Stimulated activated naive B cell treated with anti-CD40 and anti-IgM and Interleukin-4, amounts not matched to agents 10 μg/mL and 1 μg/mL and 100 μg/mL, for 72 hours (primary cell): ENCODE measurements around the gene METTL24.

Experiments
- ATAC-seq, 2 donors: fragments of 150-1000 bp; cut with Tn5 transposase; replicated peaks; 2 replicates each; pipeline ENCODE4 v1.10.0; 2021; ENCODE audit warnings: moderate library complexity in 1 of 2
- DNase-seq: peaks from one replicate; pipeline ENCODE4 v3.0.0; 2021
- H3K27ac Mint-ChIP-seq: one replicate; pipeline ENCODE4 v1.8.0; 2022; ENCODE audit warnings: mild to moderate bottlenecking, mixed read lengths
- H3K27me3 Mint-ChIP-seq, 2 donors: one replicate each; pipeline ENCODE4 v1.8.0; 2022; ENCODE audit warnings: mixed read lengths in 2 of 2
- H3K36me3 Mint-ChIP-seq, 2 donors: one replicate each; pipeline ENCODE4 v1.8.0; 2022; ENCODE audit warnings: mixed read lengths in 2 of 2, mild to moderate bottlenecking in 1 of 2
- H3K4me1 Mint-ChIP-seq, 2 donors: one replicate each; pipeline ENCODE4 v1.8.0; 2022; ENCODE audit warnings: mixed read lengths in 2 of 2, mild to moderate bottlenecking in 1 of 2
- H3K4me3 Mint-ChIP-seq, 2 donors: one replicate each; pipeline ENCODE4 v1.8.0; 2022; ENCODE audit warnings: mild to moderate bottlenecking in 2 of 2, mixed read lengths in 2 of 2, moderate library complexity in 1 of 2
- H3K9me3 Mint-ChIP-seq, 2 donors: one replicate each; pipeline ENCODE4 v1.8.0; 2022; ENCODE audit warnings: mixed read lengths in 2 of 2, mild to moderate bottlenecking in 1 of 2

Gene METTL24, protein sequence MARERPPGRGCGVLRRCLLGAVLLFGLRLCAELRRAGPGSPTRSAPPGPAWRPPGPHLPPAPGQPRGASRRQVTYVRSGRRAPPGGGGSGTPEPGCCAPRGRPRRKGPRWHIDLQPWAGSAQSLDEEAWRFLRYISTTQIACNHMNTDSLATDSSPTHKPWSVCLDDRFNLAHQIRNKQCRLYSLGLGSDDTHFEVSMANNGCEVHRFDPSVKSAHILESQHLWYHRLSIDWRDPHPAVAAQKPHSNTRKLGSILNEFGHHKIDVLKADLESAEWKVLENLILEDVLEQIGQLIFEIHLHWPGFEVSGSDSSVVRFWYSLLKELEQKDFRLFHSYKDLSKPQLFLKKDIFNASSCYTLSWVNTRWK

DNA sequence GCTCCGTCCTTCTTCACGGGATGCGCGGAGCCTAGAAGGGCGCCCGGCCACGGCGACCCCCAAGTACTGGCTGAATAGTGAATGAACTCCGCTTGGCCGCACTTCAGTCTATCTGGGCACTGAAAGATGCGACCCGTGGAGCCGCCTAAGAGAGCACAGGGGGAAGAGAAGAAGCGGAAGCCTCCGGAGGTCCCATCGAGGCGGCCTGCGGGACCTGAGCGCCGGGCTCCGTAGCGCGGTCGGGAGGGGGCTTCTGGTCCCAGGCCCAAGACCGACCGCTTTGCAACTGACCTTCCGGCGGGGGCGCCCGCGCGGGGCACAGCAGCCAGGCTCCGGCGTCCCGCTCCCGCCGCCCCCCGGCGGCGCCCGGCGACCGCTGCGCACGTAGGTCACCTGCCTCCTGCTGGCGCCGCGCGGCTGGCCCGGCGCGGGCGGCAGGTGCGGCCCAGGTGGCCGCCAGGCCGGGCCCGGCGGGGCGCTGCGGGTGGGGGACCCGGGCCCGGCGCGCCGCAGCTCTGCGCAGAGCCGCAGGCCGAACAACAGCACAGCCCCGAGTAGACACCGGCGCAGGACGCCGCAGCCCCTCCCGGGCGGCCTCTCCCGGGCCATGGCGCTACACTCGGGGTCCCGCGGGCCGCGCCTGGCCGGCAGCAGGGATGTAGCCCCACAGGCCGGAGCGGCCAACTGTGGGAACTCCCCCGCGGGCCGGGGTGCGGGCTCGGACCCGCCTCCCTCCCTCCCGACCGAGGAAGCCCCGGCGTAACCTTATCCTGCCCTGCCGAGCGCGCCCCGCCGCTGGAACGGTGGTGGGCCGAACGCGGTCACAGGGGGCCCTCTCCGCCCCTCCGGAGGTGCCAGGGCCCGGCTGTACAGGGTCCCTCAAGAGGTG lies at the start of gene METTL24:
Gene METTL24 (minus strand): TSS at position 686 of the 889 bp plus-strand sequence. CDS start 77 bp downstream, at position 609.
- DNase-seq (peak; percentile 17), ATAC-seq (peak; percentile 82 to 85)
- Mint-ChIP-seq H3K9me3 (peaks cover 3 to 4% of the 10 kb centered on the region in 2 donors), H3K27me3 (peaks cover 39 to 42% of the 10 kb centered on the region in 2 donors), H3K4me1 (peaks cover 10 to 15% of the 10 kb centered on the region in 2 donors), H3K27ac (peak within 1 kb of the TSS; percentile 3), H3K4me3 (peak within 1 kb of the TSS; percentile 92 to 94), H3K36me3 (peaks cover 2 to 8% of the 10 kb centered on the region in 2 donors)

DNA sequence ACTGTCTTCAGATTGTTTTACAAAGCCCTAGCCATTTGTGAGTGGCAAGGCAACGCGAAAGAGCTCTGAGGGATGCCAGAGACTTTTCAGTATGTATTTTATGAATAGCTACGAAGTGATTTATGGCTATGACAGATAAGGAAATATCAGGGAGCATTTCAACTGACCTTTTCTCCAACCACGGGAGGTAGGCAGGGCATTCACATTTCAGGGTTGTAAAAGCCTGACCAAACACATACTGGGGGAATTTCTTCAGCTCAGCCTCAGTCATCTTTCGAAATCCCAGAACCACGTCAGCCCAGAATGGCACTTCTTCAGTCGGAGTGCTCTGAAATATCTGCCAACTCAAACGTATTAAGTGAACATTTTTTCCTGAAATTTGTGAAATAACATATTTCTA lies 46.5 kb upstream of the METTL24 start:
- Mint-ChIP-seq H3K4me1 (no peaks in the 10 kb centered on the region), H3K4me3 (no peak overlapping the region), H3K36me3 (no peaks in the 10 kb centered on the region), H3K27me3 (peaks cover 0 to 8% of the 10 kb centered on the region in 2 donors), H3K9me3 (no peaks in the 10 kb centered on the region), H3K27ac (no peak overlapping the region)
- DNase-seq (no peak), ATAC-seq (no peak)

DNA sequence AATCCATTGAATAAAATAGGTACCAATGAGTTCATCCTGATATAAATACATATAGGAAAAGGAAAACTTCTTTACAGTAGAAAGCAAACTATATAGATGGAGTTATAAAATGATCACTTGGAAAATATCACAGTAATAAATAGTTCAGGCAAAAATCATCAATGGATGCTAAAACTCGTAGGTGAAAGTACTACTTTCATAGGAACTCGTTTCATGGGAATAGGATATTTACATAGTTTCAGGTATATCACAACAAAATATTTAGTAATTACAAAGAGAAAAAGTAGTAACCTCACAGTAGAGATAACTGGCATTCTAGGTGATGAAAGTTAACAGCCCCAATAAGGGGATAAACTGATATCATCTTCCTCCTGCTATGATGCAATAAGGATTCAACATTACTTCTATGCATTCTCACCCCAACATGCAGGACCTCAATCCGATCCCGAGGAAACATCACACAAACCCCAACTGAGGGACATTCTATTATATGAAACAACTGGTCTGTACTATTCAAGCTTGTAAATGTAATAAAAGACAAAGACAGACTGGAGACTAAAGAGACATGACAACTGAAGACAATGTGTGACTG lies 43.5 kb upstream of the METTL24 start:
- Mint-ChIP-seq H3K27ac (no peak overlapping the region), H3K4me1 (no peaks in the 10 kb centered on the region), H3K9me3 (no peaks in the 10 kb centered on the region), H3K4me3 (no peak overlapping the region), H3K36me3 (no peaks in the 10 kb centered on the region), H3K27me3 (peaks cover 0 to 8% of the 10 kb centered on the region in 2 donors)
- ATAC-seq (no peak), DNase-seq (no peak)

DNA sequence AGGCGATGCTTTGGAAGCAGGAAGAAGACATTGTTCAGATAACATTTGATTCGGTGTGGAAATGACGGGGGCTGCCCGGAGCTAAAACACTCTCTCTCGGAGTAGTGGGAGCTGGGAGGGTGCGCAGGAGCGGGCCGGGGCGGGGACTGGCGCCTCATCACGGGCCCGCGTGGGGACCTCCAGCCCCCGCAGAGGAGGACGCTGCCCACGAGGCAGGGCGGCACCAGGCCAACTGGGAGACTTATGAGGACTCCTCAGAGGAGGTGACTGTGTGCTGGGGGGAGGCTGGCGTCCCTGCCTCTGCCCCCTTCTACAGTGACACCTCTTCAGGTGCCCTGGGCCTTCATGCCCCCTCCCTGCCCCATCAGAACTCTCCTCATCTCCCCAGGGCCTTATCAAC lies 42.1 kb upstream of the METTL24 start:
- Mint-ChIP-seq H3K4me3 (peak overlapping the region; percentile 56 to 78), H3K36me3 (no peaks in the 10 kb centered on the region), H3K27ac (no peak overlapping the region), H3K4me1 (no peaks in the 10 kb centered on the region), H3K27me3 (peaks cover 0 to 8% of the 10 kb centered on the region in 2 donors), H3K9me3 (no peaks in the 10 kb centered on the region)
- DNase-seq (no peak), ATAC-seq (no peak)

DNA sequence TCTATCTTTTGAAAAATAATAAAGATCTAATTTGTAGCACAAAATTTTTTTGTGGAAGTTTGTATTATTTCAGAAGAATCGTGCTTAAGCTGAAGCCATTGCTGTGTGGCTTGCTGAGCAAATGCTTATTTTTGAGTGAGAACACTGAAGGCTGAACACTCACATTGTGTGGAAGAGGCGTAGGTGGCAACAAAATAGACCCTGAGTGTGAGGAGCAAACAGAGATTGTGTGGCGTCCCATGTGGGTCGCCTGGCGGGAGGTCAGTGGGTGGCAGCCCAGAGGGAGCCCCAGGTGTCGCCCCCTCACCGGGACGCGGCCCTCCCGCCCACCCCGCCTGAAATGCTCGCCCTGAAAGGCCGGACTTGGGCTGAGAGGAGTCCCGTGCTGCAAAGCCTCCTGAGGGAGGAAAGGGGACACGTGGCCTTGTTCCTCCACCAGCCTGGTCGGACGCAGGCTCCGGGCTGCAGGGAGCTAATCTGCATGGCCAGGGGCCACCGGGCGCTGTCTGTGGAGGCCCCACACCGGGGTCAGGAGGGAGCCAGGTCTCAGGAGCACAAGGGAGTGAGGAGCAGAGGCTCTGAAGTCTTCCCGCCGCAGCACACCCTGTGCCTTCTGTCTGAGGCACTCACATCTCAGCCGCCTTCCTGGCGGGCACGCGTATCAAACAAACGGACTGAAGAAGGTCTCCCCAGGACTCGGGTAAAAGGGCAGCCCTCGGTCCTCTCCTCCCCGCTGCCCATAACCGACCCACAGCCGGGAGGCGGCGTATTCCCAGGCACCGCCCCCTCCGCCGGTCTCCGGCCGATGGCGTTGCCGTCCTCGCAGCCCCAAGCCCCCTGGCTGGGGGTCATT lies 41.3 kb upstream of the METTL24 start:
- Mint-ChIP-seq H3K4me3 (peak overlapping the region; percentile 56 to 78), H3K27me3 (peaks cover 0 to 8% of the 10 kb centered on the region in 2 donors), H3K27ac (no peak overlapping the region), H3K4me1 (no peaks in the 10 kb centered on the region), H3K36me3 (no peaks in the 10 kb centered on the region), H3K9me3 (no peaks in the 10 kb centered on the region)
- ATAC-seq (peak; percentile 36 to 44), DNase-seq (no peak)

DNA sequence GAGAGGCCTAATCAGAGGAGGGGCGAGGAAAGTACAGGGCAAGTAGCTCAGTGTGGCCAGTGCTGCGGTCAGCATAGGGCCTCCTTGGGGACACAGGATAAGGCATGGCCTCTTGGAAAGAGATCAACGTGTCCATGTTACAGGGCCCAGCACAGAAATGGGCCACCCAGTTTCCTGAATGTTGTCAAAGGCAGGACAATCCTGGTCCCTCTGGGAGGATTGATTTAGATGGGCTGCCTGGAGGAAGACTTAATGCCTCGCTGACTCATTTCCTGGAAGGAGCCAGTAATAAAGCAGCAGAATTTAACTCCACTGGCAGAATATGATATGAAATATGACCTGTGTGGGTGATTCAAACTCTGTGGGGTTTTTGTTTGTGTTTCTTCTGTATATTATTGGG lies 40.6 kb upstream of the METTL24 start:
- H3K27ac Mint-ChIP-seq: no peak overlapping the region
- no peaks in the 10 kb centered on the region for H3K4me1 Mint-ChIP-seq
- H3K27me3 Mint-ChIP-seq: peaks cover 0 to 8% of the 10 kb centered on the region in 2 donors
- H3K4me3 Mint-ChIP-seq: no peak overlapping the region
- no peaks in the 10 kb centered on the region for H3K9me3 Mint-ChIP-seq
- ATAC-seq (no peak), DNase-seq (no peak)
- H3K36me3 Mint-ChIP-seq: no peaks in the 10 kb centered on the region

DNA sequence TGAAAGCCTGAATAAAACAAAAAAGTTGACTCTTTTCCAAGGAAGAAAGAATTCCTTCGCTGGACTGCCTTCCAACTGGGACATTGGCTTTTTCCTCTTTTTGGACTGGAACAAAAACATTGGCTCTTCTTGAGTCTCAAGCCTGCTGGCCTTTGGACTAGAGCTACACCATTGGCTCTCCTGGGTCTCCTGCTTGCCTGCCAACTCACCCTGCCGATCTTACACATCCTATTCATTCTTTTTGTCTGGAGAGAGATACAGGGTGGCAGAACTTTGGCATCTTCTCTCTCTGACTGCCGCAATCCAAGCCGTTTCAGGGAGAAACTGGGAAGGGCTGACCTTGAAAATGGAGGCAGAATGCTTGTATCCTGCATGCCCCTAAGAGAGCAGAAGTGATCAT lies 37.1 kb upstream of the METTL24 start:
- no peak overlapping the region for H3K4me3 Mint-ChIP-seq
- H3K4me1 Mint-ChIP-seq: peaks cover 0 to 6% of the 10 kb centered on the region in 2 donors
- no peaks in the 10 kb centered on the region for H3K36me3 Mint-ChIP-seq
- no peaks in the 10 kb centered on the region for H3K27me3 Mint-ChIP-seq
- no peak overlapping the region for H3K27ac Mint-ChIP-seq
- H3K9me3 Mint-ChIP-seq: no peaks in the 10 kb centered on the region
- DNase-seq (no peak), ATAC-seq (no peak)

DNA sequence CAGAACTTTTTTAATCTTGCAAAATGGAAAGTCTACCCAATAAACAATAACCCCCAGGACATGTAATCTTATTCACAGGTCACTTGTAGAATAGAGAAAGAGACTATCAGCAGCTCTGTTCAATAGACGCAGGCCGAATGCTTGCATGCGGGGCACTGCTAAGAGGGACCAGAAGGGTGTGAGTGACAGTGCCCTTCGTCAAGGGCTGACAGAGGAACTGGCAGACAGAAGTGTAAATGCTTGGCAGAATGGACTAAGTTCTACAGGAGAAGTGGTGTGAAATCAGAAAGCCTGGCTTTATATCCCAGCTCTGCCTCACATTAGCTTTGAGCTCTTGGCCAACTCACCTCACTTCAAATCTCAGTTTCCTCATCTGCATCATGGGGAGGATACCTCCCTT lies 36.3 kb upstream of the METTL24 start:
- Mint-ChIP-seq H3K27me3 (no peaks in the 10 kb centered on the region), H3K36me3 (no peaks in the 10 kb centered on the region), H3K27ac (no peak overlapping the region), H3K4me1 (peaks cover 0 to 6% of the 10 kb centered on the region in 2 donors), H3K4me3 (no peak overlapping the region), H3K9me3 (no peaks in the 10 kb centered on the region)
- ATAC-seq (no peak), DNase-seq (no peak)

DNA sequence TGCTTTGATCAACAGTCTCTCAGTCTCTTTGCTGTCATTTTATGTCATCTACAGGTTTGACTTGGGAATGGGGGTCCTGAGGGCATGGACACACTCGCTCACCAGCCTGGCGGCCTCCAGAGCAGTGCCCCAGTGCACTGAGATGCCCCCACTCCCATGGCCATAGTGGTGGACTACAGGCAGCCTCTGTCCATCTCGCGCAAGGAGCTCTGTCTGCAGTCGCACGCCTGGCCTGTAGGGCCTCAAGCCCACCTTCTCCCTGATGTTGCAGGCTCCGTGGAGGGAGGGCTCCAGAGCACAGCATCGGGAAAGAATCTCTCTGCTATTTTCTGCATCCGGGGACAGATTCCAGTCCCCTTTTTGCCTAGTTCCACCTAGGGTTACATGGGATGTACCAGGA lies 34.6 kb upstream of the METTL24 start:
- no peak for DNase-seq
- H3K27me3 Mint-ChIP-seq: no peaks in the 10 kb centered on the region

DNA sequence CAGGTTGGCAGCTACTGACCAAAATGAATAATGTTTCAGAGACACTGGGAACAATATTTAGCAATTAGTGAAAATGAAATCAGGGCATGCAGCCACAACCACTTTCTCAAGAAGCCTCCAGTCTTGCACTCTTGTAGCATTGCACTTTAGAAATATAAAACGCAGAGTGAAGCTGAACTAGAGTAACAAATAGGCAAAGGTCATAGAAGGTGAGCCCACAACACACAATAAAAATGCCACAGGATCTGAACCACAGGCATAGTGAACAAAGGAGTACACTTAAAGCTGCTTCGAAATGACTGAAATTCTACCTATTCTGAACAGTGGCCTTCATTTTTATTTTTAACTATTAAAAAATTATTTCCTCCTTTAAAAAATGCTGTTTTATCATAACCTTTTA lies 32.3 kb upstream of the METTL24 start:
- Mint-ChIP-seq H3K4me1 (peaks cover 0 to 6% of the 10 kb centered on the region in 2 donors), H3K9me3 (no peaks in the 10 kb centered on the region), H3K27ac (no peak overlapping the region), H3K4me3 (no peak overlapping the region), H3K27me3 (no peaks in the 10 kb centered on the region), H3K36me3 (no peaks in the 10 kb centered on the region)
- ATAC-seq (peak in 1 of 2 donors; percentile 56), DNase-seq (no peak)

More for the DNA sequence above, 34.6 kb upstream of the METTL24 start:
- no peaks in the 10 kb centered on the region for H3K9me3 Mint-ChIP-seq
- H3K4me1 Mint-ChIP-seq: peaks cover 0 to 6% of the 10 kb centered on the region in 2 donors
- no peak overlapping the region for H3K27ac Mint-ChIP-seq
- no peak for ATAC-seq
- H3K36me3 Mint-ChIP-seq: no peaks in the 10 kb centered on the region
- H3K4me3 Mint-ChIP-seq: no peak overlapping the region

DNA sequence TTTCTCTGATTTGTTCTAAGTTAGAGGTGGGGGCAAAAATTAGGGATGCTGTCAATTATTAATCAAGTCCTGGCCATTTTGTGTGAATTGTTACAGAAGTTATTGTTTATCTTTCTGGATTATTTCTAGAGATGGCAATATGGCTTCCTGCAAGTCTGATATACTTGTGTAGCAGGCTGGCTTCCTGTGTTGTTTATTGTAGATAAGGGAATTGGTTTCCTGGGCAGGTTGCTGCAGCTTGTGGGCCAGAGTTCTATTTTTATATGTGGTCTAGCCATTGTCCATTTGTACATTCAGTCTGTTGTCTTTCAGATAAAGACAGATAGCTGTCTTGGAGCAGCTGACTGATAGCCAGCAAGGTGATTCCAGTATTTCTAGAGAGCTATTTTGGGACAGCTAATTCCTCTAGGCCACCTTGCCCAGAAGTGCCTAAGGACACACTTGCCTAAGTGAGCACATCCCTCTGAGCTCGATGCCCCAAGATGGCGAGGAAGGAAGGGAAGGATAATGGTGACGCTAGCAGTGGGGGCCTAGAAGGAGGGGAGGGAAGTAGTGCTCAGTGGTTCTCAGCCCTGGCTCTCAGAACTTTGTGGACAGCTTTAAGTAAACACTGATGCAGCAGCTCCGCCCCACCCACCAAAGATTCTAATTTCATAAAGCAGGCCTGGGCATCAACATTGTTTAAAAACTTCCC lies 31.7 kb upstream of the METTL24 start:
- DNase-seq: no peak
- Mint-ChIP-seq H3K27ac (peak overlapping the region; percentile 70), H3K4me1 (peaks cover 0 to 6% of the 10 kb centered on the region in 2 donors), H3K27me3 (no peaks in the 10 kb centered on the region), H3K4me3 (no peak overlapping the region), H3K9me3 (no peaks in the 10 kb centered on the region), H3K36me3 (no peaks in the 10 kb centered on the region)
- peak in 1 of 2 donors; percentile 5 for ATAC-seq

DNA sequence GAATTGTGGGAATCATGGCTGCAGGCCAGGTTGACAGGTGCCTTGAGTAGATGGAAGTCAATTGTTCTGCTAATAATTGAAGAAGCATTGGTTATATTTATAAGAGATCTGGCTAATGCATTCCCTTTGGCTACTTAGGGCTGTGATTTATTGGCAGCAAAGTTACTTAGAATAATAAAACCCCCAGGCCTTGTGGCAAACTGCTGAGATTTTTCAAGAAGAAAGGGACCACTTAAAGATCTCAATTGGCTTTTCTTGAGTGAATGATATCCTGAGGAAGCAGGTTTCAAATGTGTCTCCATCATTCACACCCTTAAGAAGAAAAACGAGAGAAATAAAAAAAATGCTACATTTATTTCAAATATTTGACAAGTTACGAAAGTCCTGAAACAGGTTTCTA lies 29.8 kb upstream of the METTL24 start:
- H3K27ac Mint-ChIP-seq: no peak overlapping the region
- no peak for ATAC-seq
- DNase-seq: no peak

DNA sequence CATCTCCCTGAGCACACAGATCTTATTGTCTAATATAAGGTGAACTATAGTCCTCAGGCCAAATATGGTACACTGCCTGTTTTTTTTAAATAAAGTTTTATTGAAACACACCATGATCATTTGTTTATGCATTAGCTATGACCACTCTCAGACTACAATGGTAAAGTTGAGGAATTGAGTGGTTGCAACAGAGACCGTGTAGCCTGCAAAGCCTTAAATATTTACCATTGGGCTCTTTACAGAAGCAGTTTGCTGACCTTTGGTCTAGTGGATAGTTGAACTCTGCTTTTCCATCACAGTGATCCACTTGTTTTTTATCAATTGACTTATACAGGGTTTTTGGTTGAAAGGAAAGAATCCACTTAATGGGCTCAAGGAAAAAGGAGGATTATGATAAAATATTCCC lies 27.3 kb upstream of the METTL24 start:
- H3K36me3 Mint-ChIP-seq: no peaks in the 10 kb centered on the region
- H3K9me3 Mint-ChIP-seq: peaks cover 3 to 4% of the 10 kb centered on the region in 2 donors
- H3K4me3 Mint-ChIP-seq: no peak overlapping the region
- no peaks in the 10 kb centered on the region for H3K4me1 Mint-ChIP-seq
- DNase-seq (no peak), ATAC-seq (no peak)
- peaks cover 8 to 9% of the 10 kb centered on the region in 2 donors for H3K27me3 Mint-ChIP-seq
- H3K27ac Mint-ChIP-seq: no peak overlapping the region

More for the DNA sequence above, 29.8 kb upstream of the METTL24 start:
- Mint-ChIP-seq H3K4me3 (no peak overlapping the region), H3K9me3 (no peaks in the 10 kb centered on the region), H3K36me3 (no peaks in the 10 kb centered on the region), H3K4me1 (peaks cover 0 to 6% of the 10 kb centered on the region in 2 donors), H3K27me3 (no peaks in the 10 kb centered on the region)
